Left lung (tissue), 10 donors: ENCODE results near the gene CASK. TPM values are rescaled to one million over a fixed set of nuclear protein-coding genes. Genes with fewer than 3 reads are reported as not detected.
A peak's percentile ranks its signal among the peaks of the same experiment; 100 is the strongest.

ENCODE experiments used
- ATAC-seq: fragments of 200-7000 bp; cut with Tn5 transposase; one replicate; pipeline ENCODE4 v1.9.1; 2020; ENCODE audit warnings: moderate library complexity
- DNase-seq, 4 donors: peaks; one replicate each; pipeline ENCODE4 v3.0.0-alpha.2; 2013 to 2020
- H3K27ac ChIP-seq, 2 donors: fragments of 200-600 bp; sonication (generic) in 1 of 2; one replicate each; pipeline versions ENCODE4 v1.5.0 to v1.8.0; 2020 to 2021
- H3K27me3 ChIP-seq, 2 donors: fragments of 200-600 bp; sonication (generic) in 1 of 2; one replicate each; pipeline versions ENCODE4 v1.5.0 to v1.8.0; 2020 to 2021
- H3K36me3 ChIP-seq, 2 donors: fragments of 200-600 bp; sonication (generic) in 1 of 2; one replicate each; pipeline versions ENCODE4 v1.5.0 to v1.8.0; 2020 to 2021
- H3K4me1 ChIP-seq, 2 donors: fragments of 200-600 bp; one replicate each; pipeline ENCODE4 v1.8.0; 2021
- H3K4me3 ChIP-seq, 2 donors: fragments of 200-600 bp; sonication (generic) in 1 of 2; one replicate each; pipeline versions ENCODE4 v1.5.0 to v1.8.0; 2020 to 2021; ENCODE audit warnings: mild to moderate bottlenecking in 1 of 2
- H3K9me3 ChIP-seq, 2 donors: fragments of 200-600 bp; sonication (generic) in 1 of 2; one replicate each; pipeline versions ENCODE4 v1.5.0 to v1.8.0; 2020 to 2021
- CTCF ChIP-seq, 2 donors: fragments of 200-600 bp; sonication (generic) in 1 of 2; IDR thresholded peaks; one replicate each; pipeline versions ENCODE4 v1.5.0 to v1.8.0; 2021; ENCODE audit warnings: antibody characterized with exemption in 2 of 2
- intact Hi-C, 2 donors: fragments of 100-400 bp; cut with DNase I; formaldehyde crosslinking; loops; one replicate each; pipeline versions ENCODE4 v1.11.2 to v1.14.2; 2022
- polyA plus RNA-seq, 6 donors: library from polyadenylated mRNA; unstranded; fragments of 120-200 nt; gene quantifications; one replicate each; pipeline ENCODE4 v1.2.1, GENCODE V29; 2013; ENCODE audit not compliant: insufficient read length in 6 of 6
- total RNA-seq, 2 donors: library from RNA; stranded (reverse); fragmentation: NEBNext Ultra II Directional; extraction: Animal tissue kit (Norgen Biotek cat#: 25700); gene quantifications; one replicate each; pipeline ENCODE4 v1.2.1, GENCODE V29; 2021
- donor health status: DM: no; HTN: yes; CAD: no.
- donor health status: DM: no; HTN: no; CAD: no.

CASK gene
- total and polyA plus RNA-seq, 8 donors: 48.2 to 70.7 (median 56.9) TPM

GRCh38 chrX:41468647-41469323 lies 454.6 kb downstream of the CASK start:
- no peaks in the 10 kb centered on the region for H3K4me1 ChIP-seq
- H3K9me3 ChIP-seq: no peaks in the 10 kb centered on the region
- peak; percentile 93 for ATAC-seq
- TF ChIP-seq CTCF (IDR thresholded peaks at IDR 0.05): no peak
- no peak overlapping the region for H3K27ac ChIP-seq
- no peak overlapping the region for H3K4me3 ChIP-seq
- H3K27me3 ChIP-seq: no peaks in the 10 kb centered on the region
- peak in 1 of 4 donors; percentile 26 for DNase-seq
- H3K36me3 ChIP-seq: no peaks in the 10 kb centered on the region
- intact Hi-C loops: no loop called here

Other genes starting within 250 kb of the CASK start
- 10 to 100 TPM; 18.7 to 20.6 TPM for gene GPR34, start 234.6 kb downstream of the CASK start, total RNA-seq
- 1 to 10 TPM; 3.4 to 8.1 (median 6.3) TPM for gene GPR34, start 234.6 kb downstream of the CASK start, polyA plus RNA-seq
- gene GPR82, start 199.4 kb downstream of the CASK start, total RNA-seq: under 1 TPM; 0.17 to 0.37 TPM
- under 1 TPM in 5 of 6 donors, not detected in 1; 0.11 to 0.21 (median 0.18) TPM for gene GPR82, start 199.4 kb downstream of the CASK start, polyA plus RNA-seq